Measurements from ENCODE around the gene GSK3B.

DNA sequence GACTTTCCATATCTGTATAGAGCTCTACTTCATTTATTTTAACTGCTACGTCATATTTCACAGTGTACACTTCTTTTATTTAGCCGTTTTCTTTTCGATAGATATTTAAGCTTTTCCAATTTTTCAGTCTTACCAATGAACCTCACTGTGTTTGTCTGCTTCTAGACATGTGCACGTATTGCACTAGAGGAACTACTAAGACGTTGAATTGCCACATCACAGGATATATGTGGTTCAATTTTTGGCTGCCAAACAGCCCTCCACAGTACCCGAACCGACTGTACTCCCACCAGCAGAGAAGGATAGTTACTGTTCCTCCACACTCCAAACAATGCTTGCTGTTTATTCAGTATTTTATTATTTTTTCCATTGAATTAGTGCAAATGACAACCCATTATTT, 310.4 kb downstream of the GSK3B start:
- TF ChIP-seq, protein P1, sequence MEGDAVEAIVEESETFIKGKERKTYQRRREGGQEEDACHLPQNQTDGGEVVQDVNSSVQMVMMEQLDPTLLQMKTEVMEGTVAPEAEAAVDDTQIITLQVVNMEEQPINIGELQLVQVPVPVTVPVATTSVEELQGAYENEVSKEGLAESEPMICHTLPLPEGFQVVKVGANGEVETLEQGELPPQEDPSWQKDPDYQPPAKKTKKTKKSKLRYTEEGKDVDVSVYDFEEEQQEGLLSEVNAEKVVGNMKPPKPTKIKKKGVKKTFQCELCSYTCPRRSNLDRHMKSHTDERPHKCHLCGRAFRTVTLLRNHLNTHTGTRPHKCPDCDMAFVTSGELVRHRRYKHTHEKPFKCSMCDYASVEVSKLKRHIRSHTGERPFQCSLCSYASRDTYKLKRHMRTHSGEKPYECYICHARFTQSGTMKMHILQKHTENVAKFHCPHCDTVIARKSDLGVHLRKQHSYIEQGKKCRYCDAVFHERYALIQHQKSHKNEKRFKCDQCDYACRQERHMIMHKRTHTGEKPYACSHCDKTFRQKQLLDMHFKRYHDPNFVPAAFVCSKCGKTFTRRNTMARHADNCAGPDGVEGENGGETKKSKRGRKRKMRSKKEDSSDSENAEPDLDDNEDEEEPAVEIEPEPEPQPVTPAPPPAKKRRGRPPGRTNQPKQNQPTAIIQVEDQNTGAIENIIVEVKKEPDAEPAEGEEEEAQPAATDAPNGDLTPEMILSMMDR (IDR thresholded peaks at IDR 0.05): no peak
- TF ChIP-seq POLR2AphosphoS5 (IDR thresholded peaks at IDR 0.05) (no peak), EP300 (IDR thresholded peaks at IDR 0.05) (no peak), POLR2A (IDR thresholded peaks at IDR 0.05) (no peak)

Measured in upper lobe of left lung (tissue), 4 donors.